Dendritic cell treated with granulocyte-macrophage colony-stimulating factor and Interleukin-4, amounts not matched to agents 40 ng/mL and 50 ng/mL, for 4 days (primary cell): ENCODE results near the gene CTNNA2.

ENCODE experiments used
- H3K27ac Mint-ChIP-seq: one replicate; pipeline ENCODE4 v1.8.0; 2022; ENCODE audit warnings: mild to moderate bottlenecking, mixed read lengths
- H3K27me3 Mint-ChIP-seq: one replicate; pipeline ENCODE4 v1.8.0; 2022; ENCODE audit warnings: mild to moderate bottlenecking, mixed read lengths
- H3K36me3 Mint-ChIP-seq: one replicate; pipeline ENCODE4 v1.8.0; 2022; ENCODE audit warnings: low read depth, mixed read lengths
- H3K4me1 Mint-ChIP-seq: one replicate; pipeline ENCODE4 v1.8.0; 2022; ENCODE audit warnings: low read depth, mixed read lengths
- H3K4me3 Mint-ChIP-seq: one replicate; pipeline ENCODE4 v1.8.0; 2022; ENCODE audit warnings: mild to moderate bottlenecking, moderate library complexity, mixed read lengths
- H3K9me3 Mint-ChIP-seq: one replicate; pipeline ENCODE4 v1.8.0; 2022; ENCODE audit warnings: mixed read lengths
- intact Hi-C: fragments of 100-400 bp; cut with micrococcal nuclease; formaldehyde crosslinking; loops from one replicate; pipeline ENCODE4 v1.15.0; 2022

Gene CTNNA2

GRCh38 chr2:79700651-79701050 is 187.8 kb downstream of the CTNNA2 start:
- intact Hi-C loops: no loop called here
- no peak overlapping the region for H3K4me3 Mint-ChIP-seq
- H3K27ac Mint-ChIP-seq: no peak overlapping the region
- no peaks in the 10 kb centered on the region for H3K4me1 Mint-ChIP-seq
- no peaks in the 10 kb centered on the region for H3K9me3 Mint-ChIP-seq
- H3K36me3 Mint-ChIP-seq: no peaks in the 10 kb centered on the region
- H3K27me3 Mint-ChIP-seq: no peaks in the 10 kb centered on the region

- H3K27ac Mint-ChIP-seq: no peak overlapping the region
- H3K4me3 Mint-ChIP-seq: no peak overlapping the region
- no peaks in the 10 kb centered on the region for H3K36me3 Mint-ChIP-seq
- H3K4me1 Mint-ChIP-seq: no peaks in the 10 kb centered on the region
- intact Hi-C loops: no loop called here
- no peaks in the 10 kb centered on the region for H3K27me3 Mint-ChIP-seq
- no peaks in the 10 kb centered on the region for H3K9me3 Mint-ChIP-seq
Measured at GRCh38 chr2:79702905-79703304, 190.1 kb downstream of the CTNNA2 start.

- Mint-ChIP-seq H3K36me3 (no peaks in the 10 kb centered on the region), H3K4me1 (no peaks in the 10 kb centered on the region), H3K9me3 (peaks cover 7% of the 10 kb centered on the region), H3K27me3 (no peaks in the 10 kb centered on the region), H3K27ac (no peak overlapping the region), H3K4me3 (no peak overlapping the region)
- intact Hi-C loops: no loop called here
Measured at GRCh38 chr2:79711098-79711497, 198.2 kb downstream of the CTNNA2 start.

DNA sequence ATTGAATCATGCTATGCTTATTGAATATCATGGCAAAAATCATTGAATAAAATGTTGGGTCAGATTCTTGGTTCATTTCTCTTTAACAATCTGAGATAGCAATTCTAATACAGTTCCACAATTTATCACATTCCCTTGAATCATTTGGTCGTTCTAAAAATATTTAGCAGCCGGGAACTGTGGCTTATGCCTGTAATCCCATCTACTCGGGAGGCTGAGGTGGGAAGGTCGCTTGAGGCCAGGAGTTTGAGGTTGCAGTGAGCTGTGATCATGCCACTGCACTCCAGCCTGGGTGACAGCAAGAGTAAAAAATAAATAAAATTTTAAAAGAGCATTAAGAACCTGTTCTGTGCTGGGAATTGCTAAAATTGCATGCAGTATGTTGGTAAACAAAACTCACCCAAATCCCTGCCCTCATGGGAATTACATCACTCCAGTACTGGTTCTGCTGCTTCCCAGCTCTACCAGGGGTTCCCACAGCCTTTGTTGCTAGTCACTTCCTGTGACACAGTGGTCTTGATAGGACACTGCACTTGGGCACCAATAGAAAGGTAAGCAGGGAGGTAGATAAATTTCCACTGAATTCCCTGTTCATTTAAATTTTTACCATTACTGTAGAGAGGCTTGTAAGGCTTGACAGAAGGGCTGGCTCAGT is 200.4 kb downstream of the CTNNA2 start:
- Mint-ChIP-seq H3K27ac (no peak overlapping the region), H3K27me3 (no peaks in the 10 kb centered on the region), H3K36me3 (no peaks in the 10 kb centered on the region), H3K4me1 (no peaks in the 10 kb centered on the region), H3K9me3 (peaks cover 7% of the 10 kb centered on the region), H3K4me3 (no peak overlapping the region)
- intact Hi-C loops: no loop called here

GRCh38 chr2:79714283-79714682 is 201.4 kb downstream of the CTNNA2 start:
- H3K36me3 Mint-ChIP-seq: no peaks in the 10 kb centered on the region
- H3K9me3 Mint-ChIP-seq: peaks cover 7% of the 10 kb centered on the region
- H3K27me3 Mint-ChIP-seq: no peaks in the 10 kb centered on the region
- H3K27ac Mint-ChIP-seq: no peak overlapping the region
- H3K4me3 Mint-ChIP-seq: no peak overlapping the region
- H3K4me1 Mint-ChIP-seq: no peaks in the 10 kb centered on the region
- intact Hi-C loops: no loop called here

DNA sequence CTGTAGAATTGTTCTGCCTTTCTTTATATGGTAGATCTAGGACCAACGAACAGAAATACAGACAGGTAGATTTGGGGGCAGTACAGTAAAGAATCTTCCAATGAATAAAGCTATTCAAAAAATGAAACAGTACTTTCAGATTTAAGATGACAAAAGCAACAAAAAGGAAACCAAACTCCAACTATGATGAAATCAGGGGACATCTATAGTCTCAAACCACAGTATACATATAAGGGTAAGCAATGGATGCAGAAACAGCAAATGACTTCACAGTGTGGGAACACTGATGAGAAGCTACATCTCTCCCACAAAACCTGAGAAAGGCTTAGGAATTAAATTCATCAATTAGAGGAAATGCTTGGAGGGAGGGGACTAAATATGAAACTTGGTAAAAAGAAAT is 202.5 kb downstream of the CTNNA2 start:
- no peaks in the 10 kb centered on the region for H3K36me3 Mint-ChIP-seq
- intact Hi-C loops: no loop called here
- no peaks in the 10 kb centered on the region for H3K27me3 Mint-ChIP-seq
- no peak overlapping the region for H3K4me3 Mint-ChIP-seq
- peaks cover 7% of the 10 kb centered on the region for H3K9me3 Mint-ChIP-seq
- no peaks in the 10 kb centered on the region for H3K4me1 Mint-ChIP-seq
- no peak overlapping the region for H3K27ac Mint-ChIP-seq

- no peaks in the 10 kb centered on the region for H3K36me3 Mint-ChIP-seq
- H3K4me3 Mint-ChIP-seq: no peak overlapping the region
- H3K27ac Mint-ChIP-seq: no peak overlapping the region
- H3K27me3 Mint-ChIP-seq: no peaks in the 10 kb centered on the region
- peaks cover 7% of the 10 kb centered on the region for H3K9me3 Mint-ChIP-seq
- H3K4me1 Mint-ChIP-seq: no peaks in the 10 kb centered on the region
- intact Hi-C loops: no loop called here
Measured at GRCh38 chr2:79716266-79716665, 203.4 kb downstream of the CTNNA2 start.

DNA sequence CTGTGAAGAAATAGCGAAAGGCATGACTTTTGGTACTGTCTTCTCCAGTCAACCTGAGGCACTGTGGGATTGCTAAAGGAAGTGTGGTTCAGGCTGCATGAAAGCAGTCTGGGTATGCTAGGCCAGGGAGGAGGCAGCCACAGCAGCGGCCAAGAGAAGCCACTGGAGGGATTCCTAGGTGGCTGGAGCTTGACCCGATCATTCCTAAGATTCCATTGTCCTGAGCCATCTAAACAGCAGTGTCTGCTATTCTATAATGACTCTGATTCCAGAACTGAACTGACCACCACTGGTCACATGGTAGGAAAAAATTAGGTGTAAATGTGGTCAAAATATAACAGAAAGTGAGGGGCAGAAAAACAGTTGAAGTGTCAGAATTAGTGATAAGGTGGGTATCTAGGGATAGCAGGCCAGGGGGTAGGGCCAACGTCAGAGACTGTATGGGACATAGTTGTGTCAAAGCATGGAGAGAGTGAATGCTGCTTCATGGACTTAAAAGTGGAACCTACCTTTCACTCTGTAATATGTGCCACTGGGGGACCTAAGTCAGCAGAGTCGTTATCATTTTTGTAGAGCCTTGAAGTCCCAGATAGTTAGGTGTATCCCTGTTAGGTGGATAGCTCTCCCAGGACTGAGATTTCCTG is 204.6 kb downstream of the CTNNA2 start:
- H3K4me3 Mint-ChIP-seq: no peak overlapping the region
- no peaks in the 10 kb centered on the region for H3K4me1 Mint-ChIP-seq
- no peak overlapping the region for H3K27ac Mint-ChIP-seq
- no peaks in the 10 kb centered on the region for H3K27me3 Mint-ChIP-seq
- H3K9me3 Mint-ChIP-seq: peaks cover 7% of the 10 kb centered on the region
- intact Hi-C loops: no loop called here
- no peaks in the 10 kb centered on the region for H3K36me3 Mint-ChIP-seq

DNA sequence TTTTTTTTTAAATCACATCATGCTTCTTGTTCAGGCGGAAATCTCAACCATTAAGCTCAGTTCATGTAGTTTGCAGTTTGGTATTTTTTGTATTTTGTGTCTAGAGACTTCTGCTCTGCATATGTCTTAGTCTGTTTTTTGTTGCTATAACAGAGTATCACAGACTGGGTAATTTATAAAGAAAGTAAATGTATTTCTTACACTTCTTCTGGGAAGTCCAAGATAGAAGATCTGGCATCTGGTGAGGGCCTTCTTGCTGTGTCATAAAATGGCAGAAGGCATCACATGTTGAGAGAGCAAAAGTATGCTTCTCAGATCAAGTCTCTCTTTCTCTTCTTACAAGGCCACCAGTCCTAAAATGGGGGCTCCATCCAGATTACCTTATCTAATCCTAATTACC is 208.2 kb downstream of the CTNNA2 start:
- Mint-ChIP-seq H3K4me1 (no peaks in the 10 kb centered on the region), H3K27ac (no peak overlapping the region), H3K9me3 (no peaks in the 10 kb centered on the region), H3K27me3 (no peaks in the 10 kb centered on the region), H3K4me3 (no peak overlapping the region), H3K36me3 (no peaks in the 10 kb centered on the region)
- intact Hi-C loops: no loop called here

GRCh38 chr2:79721966-79722365 is 209.1 kb downstream of the CTNNA2 start:
- H3K4me3 Mint-ChIP-seq: no peak overlapping the region
- H3K4me1 Mint-ChIP-seq: no peaks in the 10 kb centered on the region
- no peak overlapping the region for H3K27ac Mint-ChIP-seq
- no peaks in the 10 kb centered on the region for H3K36me3 Mint-ChIP-seq
- H3K9me3 Mint-ChIP-seq: no peaks in the 10 kb centered on the region
- no peaks in the 10 kb centered on the region for H3K27me3 Mint-ChIP-seq
- intact Hi-C loops: no loop called here

DNA sequence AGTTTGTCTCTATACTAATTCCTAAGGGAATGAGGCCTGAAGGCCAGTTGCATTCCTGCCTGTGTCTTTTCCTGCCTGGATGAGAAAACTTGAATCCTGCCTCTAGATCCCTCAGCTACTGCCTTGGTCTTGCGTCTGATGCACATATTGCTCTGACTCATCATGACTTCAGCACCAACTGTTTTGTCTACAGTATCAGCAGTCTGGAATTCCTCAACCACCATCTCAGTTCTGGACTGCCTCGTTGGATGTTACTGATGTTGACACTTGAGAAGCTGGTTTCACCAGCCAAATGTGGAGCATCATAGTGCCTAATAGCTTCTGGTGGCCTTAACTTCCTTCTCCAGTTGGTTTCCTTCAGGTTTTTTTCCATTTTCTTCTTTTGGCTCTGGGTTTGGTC is 211.0 kb downstream of the CTNNA2 start:
- Mint-ChIP-seq H3K27me3 (no peaks in the 10 kb centered on the region), H3K4me3 (no peak overlapping the region), H3K36me3 (no peaks in the 10 kb centered on the region), H3K4me1 (no peaks in the 10 kb centered on the region), H3K9me3 (no peaks in the 10 kb centered on the region), H3K27ac (no peak overlapping the region)
- intact Hi-C loops: no loop called here

- Mint-ChIP-seq H3K9me3 (no peaks in the 10 kb centered on the region), H3K4me3 (no peak overlapping the region), H3K27ac (no peak overlapping the region), H3K4me1 (no peaks in the 10 kb centered on the region), H3K27me3 (no peaks in the 10 kb centered on the region), H3K36me3 (no peaks in the 10 kb centered on the region)
- intact Hi-C loops: no loop called here
Measured at GRCh38 chr2:79729532-79729931, 216.7 kb downstream of the CTNNA2 start.

- Mint-ChIP-seq H3K36me3 (no peaks in the 10 kb centered on the region), H3K9me3 (no peaks in the 10 kb centered on the region), H3K27ac (no peak overlapping the region), H3K4me1 (no peaks in the 10 kb centered on the region), H3K4me3 (no peak overlapping the region), H3K27me3 (no peaks in the 10 kb centered on the region)
- intact Hi-C loops: no loop called here
Measured at GRCh38 chr2:79734518-79734917, 221.7 kb downstream of the CTNNA2 start.

DNA sequence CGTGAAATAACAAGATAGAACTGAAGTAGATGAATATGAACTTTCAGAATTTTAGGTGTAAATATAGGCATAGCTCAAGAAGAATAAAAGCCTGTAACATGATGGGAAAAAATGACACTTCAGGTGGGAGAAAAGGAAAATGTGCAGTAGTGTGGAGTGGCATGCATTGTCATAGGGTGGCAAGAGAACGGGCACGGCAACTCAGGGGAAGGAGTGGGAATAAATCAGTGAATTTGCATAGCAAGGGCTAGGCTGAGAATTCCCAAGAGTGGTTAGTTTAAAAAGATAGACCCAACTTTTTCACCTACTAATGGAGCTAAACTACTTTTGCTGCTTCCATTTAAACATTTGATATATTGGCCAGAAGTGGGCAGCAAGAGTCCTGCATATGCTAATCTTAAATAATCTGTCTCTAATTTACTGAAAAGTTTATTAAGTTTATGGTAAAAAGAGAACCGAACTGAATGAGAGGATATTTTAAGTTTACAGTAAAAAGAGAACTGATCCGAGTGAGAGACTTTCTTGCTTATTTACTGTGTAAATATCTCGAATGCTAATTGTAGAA is 228.1 kb downstream of the CTNNA2 start:
- no peaks in the 10 kb centered on the region for H3K9me3 Mint-ChIP-seq
- intact Hi-C loops: no loop called here
- no peaks in the 10 kb centered on the region for H3K36me3 Mint-ChIP-seq
- H3K27ac Mint-ChIP-seq: no peak overlapping the region
- no peaks in the 10 kb centered on the region for H3K27me3 Mint-ChIP-seq
- no peak overlapping the region for H3K4me3 Mint-ChIP-seq
- no peaks in the 10 kb centered on the region for H3K4me1 Mint-ChIP-seq

- no peak overlapping the region for H3K27ac Mint-ChIP-seq
- H3K4me1 Mint-ChIP-seq: no peaks in the 10 kb centered on the region
- H3K4me3 Mint-ChIP-seq: no peak overlapping the region
- intact Hi-C loops: no loop called here
- no peaks in the 10 kb centered on the region for H3K27me3 Mint-ChIP-seq
- H3K36me3 Mint-ChIP-seq: no peaks in the 10 kb centered on the region
- H3K9me3 Mint-ChIP-seq: no peaks in the 10 kb centered on the region
Measured at GRCh38 chr2:79750321-79750720, 237.5 kb downstream of the CTNNA2 start.
